ENCODE measurements around the gene FBXL3.
"Not testable (repeated sequence)": the region's sequence is repeated elsewhere in the genome, so short reads cannot be mapped to it uniquely, and the experiment has no call there.

Gene FBXL3

DNA sequence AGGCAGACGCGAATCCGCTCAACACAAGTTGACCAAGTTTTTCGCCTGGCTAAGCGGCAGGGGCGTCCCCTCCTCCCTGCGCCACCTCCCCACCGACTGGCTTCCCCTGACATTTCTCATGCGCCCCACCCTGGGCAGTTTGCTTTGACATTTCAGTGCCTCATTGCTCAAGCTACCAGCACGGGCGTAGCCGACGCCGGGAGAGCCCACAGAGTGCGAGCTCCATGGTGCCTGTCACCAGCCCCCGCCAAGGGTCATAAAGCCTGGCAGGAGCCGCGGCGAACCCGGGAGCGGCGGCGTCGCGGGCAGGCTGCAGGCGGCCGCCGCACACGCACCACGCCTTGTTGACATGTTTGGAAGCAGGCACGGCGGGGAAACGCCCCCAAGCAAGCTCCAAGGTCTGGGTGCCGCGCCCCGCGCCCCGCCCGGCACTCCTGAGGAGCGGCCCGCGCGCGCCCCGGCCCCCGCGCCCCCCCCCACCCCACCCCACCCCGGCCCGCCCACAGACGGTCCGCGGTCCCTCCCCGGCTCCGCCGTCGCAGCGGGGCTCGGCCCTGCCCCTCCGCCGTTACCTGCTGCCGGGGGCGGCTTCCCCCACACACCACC is 601 bp downstream of the FBXL3 start:
- DNase-seq (ENCODE audit: low read depth in 1 of 2, low spot score in 1 of 2), result peak; percentile 41 to 58

GRCh38 chr13:77022341-77022740 is 4.6 kb downstream of the FBXL3 start:
- no peak for DNase-seq (ENCODE audit: low read depth in 1 of 2, low spot score in 1 of 2)

- no peak for DNase-seq (ENCODE audit: low read depth in 1 of 2, low spot score in 1 of 2)
Measured at GRCh38 chr13:77019756-77020155, 7.2 kb downstream of the FBXL3 start.

DNA sequence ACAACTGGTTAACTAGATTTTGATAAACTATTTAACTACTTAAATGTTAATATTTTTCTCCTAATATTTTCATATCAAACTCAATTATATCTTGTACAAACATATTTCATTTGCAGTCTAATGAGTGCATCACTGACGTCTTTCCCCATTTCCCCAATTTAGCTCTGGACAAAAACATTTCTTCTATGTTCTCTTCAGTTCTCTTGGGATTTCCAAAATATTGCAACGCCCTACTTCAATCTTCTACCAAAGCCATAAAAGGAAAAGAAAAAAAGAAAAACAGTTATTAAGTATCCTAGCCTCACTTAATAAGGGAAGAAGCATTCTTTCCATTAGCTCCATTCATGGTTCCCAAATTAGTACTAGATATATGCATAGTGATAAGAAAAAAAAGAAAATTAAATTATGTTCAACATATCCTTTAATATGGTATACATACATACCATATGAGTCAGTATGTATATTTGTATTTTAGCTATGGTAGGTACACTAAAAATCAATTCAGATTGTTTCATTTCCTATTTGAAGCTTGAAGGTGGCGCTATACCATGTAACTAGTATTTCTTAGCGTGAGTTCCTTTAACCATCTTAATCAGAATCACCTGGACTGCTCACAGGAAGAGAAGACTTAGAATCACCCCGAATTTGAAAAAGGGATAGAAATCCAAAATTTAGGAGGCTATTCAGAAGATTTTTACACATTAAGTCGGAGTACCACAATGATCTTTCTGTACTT is 9.9 kb downstream of the FBXL3 start:
- DNase-seq (ENCODE audit: low read depth in 1 of 2, low spot score in 1 of 2), result no peak

DNA sequence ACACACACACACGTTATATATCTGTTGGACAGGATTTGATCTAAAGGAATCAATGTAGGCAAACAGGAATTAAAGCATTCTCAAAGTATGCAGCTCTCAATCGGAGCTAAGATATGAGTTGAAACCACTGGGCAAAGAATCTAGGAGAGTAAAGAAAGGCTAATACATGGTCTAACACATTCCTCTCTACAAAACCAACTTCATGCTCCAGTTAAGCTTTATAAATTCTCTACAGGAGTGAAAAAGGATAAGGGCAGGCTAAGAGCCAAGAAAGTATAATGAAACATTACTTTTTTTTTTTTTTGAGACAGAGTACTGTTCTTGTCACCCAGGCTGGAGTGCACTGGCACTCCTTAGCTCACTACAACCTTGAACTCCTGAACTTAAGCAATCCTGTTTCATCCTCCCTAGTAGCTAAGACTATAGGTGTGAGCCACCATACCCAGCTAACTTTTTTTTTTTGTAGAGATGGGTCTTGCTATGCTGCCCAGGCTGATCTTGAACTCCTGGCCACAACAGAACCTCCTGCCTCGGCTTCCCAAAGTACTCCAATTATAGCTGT is 10.6 kb downstream of the FBXL3 start:
- no peak for DNase-seq (ENCODE audit: low read depth in 1 of 2, low spot score in 1 of 2)

GRCh38 chr13:77014906-77015685 is 11.9 kb downstream of the FBXL3 start:
- no peak for DNase-seq (ENCODE audit: low read depth in 1 of 2, low spot score in 1 of 2)

DNA sequence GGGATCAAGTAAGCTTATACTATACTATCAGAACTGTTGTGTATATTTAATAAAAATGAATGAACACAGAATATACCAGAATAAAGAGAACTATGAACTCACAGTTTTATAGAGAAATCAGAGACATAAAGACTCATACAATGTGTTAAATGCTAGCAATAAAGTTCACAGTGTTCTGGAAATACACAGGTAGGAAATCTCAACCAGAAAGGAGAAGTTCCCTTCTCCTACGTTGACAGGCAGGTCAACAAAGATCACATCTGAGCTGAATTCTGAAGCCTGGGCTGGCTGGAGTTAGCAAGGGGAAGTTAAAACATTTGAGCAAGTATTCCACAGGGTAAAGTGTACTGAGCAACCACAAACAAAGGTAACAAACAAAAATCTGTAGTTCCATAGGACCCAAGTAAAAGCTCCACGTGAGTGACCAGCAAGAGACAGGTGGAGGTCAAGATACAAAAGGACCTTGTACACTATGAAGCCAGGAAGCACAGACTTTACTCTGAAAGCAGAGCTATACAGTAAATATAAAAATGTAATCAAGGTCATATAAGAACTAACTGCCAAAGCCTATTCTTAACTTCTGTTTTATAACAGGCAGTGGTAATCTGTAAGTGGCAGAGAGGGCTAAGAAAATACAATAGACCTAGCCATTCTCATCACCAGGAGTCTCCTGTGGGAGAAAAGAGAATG is 13.0 kb downstream of the FBXL3 start:
- DNase-seq (ENCODE audit: low read depth in 1 of 2, low spot score in 1 of 2), result no peak

- not testable (repeated sequence) for DNase-seq (ENCODE audit: low read depth in 1 of 2, low spot score in 1 of 2)
Measured at GRCh38 chr13:77009719-77010118, 17.2 kb downstream of the FBXL3 start.

GRCh38 chr13:77009011-77009410 is 17.9 kb downstream of the FBXL3 start:
- DNase-seq (ENCODE audit: low read depth in 1 of 2, low spot score in 1 of 2), result no peak

GRCh38 chr13:77008337-77008736 is 18.6 kb downstream of the FBXL3 start:
- not testable (repeated sequence) for DNase-seq (ENCODE audit: low read depth in 1 of 2, low spot score in 1 of 2)

DNA sequence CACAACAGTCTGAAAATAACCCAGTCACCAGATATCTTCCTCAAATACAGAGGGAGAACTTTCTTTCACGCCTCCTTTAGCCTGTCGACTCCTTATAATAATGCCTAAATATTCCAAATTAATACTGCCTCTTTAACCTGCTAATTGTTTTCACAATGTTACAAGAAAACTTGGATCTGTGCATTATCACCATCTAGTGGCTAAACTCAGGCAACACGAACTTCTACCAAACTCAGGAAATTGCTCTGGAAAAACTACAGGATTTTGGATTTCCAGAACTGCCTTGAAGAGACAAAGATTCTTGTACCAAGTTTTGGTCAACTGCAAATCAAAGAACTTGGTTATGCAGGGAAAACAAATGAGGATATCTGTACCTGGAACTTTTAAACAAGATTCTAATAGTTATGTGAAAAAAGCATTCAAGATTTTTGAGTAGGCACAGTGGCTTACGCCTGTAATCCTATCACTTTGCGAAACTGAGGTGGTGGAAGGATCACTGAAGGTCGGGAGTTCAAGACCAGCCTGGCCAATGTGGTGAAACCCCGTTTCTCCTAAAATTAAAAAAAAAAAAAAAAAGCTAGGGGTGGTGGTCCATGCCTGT is 24.3 kb downstream of the FBXL3 start:
- DNase-seq (ENCODE audit: low read depth in 1 of 2, low spot score in 1 of 2), result no peak

DNA sequence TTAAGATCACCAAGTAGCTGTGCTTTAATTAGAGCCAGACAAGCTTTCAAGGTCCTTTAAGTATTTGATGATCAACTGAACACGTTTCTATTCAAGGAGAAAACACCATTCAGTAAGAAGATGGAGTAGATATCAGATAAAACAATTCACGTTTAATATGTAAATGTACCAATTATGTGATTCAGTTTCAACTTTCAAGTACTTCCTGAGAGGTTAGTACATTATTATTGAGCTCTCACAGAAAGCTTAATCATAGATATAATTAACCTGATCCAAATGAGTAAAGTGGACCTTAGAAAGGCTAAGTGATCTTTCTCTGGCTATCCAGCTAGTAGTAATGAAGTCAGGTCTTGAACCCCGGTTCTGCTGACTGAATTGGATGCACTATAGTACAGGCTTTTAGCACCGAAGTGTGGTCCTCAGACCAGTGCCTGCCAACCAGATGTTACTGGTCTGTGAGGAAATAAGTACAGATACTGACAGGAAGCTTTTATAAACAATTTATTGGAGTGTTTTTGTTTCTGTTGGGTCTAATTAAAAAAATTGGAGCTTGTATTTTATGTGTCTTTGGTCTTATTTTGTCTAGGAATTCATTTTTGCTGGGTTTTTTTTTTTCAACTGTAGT is 24.9 kb downstream of the FBXL3 start:
- no peak for DNase-seq (ENCODE audit: low read depth in 1 of 2, low spot score in 1 of 2)

DNA sequence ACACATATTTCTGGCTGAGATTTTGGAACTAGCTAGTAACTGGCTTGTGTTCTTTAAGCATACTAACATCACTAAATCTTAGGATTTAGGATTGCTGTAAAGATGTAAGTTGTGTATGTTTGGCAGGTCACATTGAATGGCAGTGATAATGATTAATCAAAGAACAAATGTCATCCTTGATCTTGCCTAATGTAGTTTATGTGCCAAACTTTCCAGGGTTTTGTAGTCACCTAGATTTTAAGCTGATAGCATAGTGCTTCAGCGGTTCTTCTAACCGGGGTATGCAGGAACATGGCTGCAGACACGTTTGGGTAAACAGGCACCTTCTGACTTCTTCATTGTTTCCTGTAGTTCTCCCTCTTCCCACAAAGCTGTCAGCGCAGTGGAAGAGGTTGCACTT is 25.4 kb downstream of the FBXL3 start:
- no peak for DNase-seq (ENCODE audit: low read depth in 1 of 2, low spot score in 1 of 2)

DNA sequence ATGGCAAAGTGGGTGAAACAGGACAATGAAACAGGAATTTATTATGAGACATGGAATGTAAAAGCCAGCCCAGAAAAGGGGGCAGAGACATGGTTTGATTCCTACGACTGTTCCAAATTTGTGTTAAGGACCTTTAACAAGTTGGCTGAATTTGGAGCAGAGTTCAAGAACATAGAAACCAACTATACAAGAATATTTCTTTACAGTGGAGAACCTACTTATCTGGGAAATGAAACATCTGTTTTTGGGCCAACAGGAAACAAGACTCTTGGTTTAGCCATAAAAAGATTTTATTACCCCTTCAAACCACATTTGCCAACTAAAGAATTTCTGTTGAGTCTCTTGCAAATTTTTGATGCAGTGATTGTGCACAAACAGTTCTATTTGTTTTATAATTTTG is 26.5 kb downstream of the FBXL3 start:
- DNase-seq (ENCODE audit: low read depth in 1 of 2, low spot score in 1 of 2), result no peak

- DNase-seq (ENCODE audit: low read depth in 1 of 2, low spot score in 1 of 2), result no peak
Measured at GRCh38 chr13:76994281-76994680, 32.7 kb downstream of the FBXL3 start.

DNA sequence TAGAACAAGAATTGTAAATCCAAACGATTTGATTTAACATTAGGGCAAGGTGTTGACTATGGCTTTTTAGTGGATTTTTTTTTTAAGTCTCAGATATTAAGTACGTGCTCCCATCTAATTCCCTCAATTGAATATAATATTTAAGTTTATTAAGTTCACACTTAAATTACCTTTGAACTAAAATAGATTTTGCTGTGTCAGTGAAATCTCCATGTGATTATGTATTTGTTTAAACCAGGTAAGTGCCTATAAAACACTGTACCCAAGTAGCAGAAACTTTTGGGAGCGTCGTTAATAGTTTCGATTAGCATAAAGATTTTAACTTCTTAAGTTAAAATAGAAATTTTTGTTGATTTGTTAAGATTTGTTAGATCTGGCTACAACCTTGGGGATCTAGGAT is 33.5 kb downstream of the FBXL3 start:
- DNase-seq (ENCODE audit: low read depth in 1 of 2, low spot score in 1 of 2), result no peak

- DNase-seq (ENCODE audit: low read depth in 1 of 2, low spot score in 1 of 2), result no peak
Measured at GRCh38 chr13:76993021-76993420, 33.9 kb downstream of the FBXL3 start.

DNA sequence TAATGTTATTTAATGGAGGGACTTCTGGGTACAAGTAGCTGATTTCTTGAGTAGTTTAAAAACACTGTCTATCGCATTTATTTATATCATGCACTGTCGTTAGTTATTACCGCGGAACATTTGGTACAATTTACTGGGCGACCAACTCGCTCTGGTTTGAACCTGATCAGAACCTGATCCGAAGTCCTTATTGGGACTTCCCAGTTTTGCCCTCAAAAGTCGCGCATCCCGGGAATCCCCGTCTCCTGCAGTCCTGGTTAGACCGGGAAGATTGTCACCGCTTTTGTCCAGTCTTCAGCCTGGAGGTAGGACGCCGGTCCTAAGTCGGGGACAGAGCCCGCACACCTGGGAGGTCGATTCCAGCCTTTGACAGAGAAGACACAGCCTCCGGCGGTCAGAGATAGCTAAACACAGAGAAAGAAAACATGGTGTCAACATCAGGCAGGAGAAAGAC is 34.4 kb downstream of the FBXL3 start:
- DNase-seq (ENCODE audit: low read depth in 1 of 2, low spot score in 1 of 2), result no peak

GRCh38 chr13:76991796-76992547 is 35.0 kb downstream of the FBXL3 start, which contains the start of gene CLN5:
Gene CLN5 (plus strand): TSS chr13:76992081. CDS start chr13:76992099, 18 bp downstream.
- DNase-seq (ENCODE audit: low read depth in 1 of 2, low spot score in 1 of 2), result peak; percentile 78 to 92

DNA sequence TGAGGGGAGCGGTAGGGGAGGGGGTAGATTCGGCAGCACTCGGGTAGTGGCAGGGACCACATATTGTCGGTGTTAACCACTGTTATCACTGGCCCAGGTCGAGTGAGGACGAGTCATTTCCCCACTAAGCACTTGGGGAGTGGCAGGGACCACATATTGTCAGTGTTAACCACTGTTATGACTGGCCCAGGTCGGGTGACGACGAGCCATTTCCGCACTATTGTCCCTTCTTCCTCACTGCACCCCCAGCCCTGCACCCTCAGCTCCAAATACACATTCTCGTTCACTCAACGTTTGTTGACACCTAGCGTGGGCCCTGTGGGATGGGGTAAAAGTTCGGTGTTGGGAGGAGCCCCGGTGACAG is 35.5 kb downstream of the FBXL3 start:
- peak; percentile 35 to 66 for DNase-seq (ENCODE audit: low read depth in 1 of 2, low spot score in 1 of 2)
